HEK293 (cell line): ENCODE measurements around the gene SULT1C3.

Experiments
- CTCF ChIA-PET: fragments of 350-600 bp; formaldehyde crosslinking; extraction: SDS; loops from one replicate; lab custom pipeline; 2021; ENCODE audit warnings: antibody characterized with exemption; lab: Yijun Ruan, JAX
- POLR2A ChIA-PET: fragments of 300-600 bp; formaldehyde crosslinking; extraction: SDS; loops from one replicate; lab custom pipeline; 2020; ENCODE audit warnings: antibody characterized with exemption, inconsistent platforms; lab: Yijun Ruan, JAX
- H3K27ac ChIP-seq: fragments of 200-500 bp; sonication (Bioruptor generic); 2 replicates; pipeline ENCODE4 v1.5.1; 2014; ENCODE audit warnings: low read depth, low read length, control low read depth, inconsistent platforms; ENCODE audit errors: extremely low read depth
- H3K36me3 ChIP-seq, 2 experiments: fragments of 200-500 bp in 1 of 2; sonication (Bioruptor generic) in 1 of 2; 1 replicate in 1 of 2; 2 replicates in 1 of 2; pipeline ENCODE4 v1.5.1; 2014 to 2017; ENCODE audit warnings: inconsistent platforms in 2 of 2, low read length in 2 of 2; ENCODE audit not compliant: control insufficient read depth in 2 of 2, insufficient read depth in 1 of 2
- H3K4me1 ChIP-seq: fragments of 200-500 bp; sonication (Bioruptor generic); 2 replicates; pipeline ENCODE4 v1.5.1; 2014; ENCODE audit warnings: mild to moderate bottlenecking, low read length, inconsistent platforms; ENCODE audit not compliant: control insufficient read depth, insufficient read depth
- H3K4me3 ChIP-seq: 2 replicates; pipeline ENCODE4 v1.5.1; 2011; ENCODE audit warnings: low read depth, mild to moderate bottlenecking, control low read depth, low read length, moderate library complexity
- H3K9me3 ChIP-seq: fragments of 200-500 bp; sonication (Bioruptor generic); 2 replicates; pipeline ENCODE4 v1.5.1; 2014; ENCODE audit warnings: low read depth, low read length, inconsistent platforms; ENCODE audit not compliant: control insufficient read depth, insufficient read depth
- KLF7 ChIP-seq: fragments of 450-650 bp; formaldehyde crosslinking; IDR thresholded peaks from 2 replicates; pipeline ENCODE4 v1.5.1; 2016; ENCODE audit warnings: missing biosample characterization, missing genetic modification characterization, borderline replicate concordance
- OSR2 ChIP-seq: fragments of 450-650 bp; formaldehyde crosslinking; IDR thresholded peaks from 2 replicates; pipeline ENCODE4 v1.5.1; 2016; ENCODE audit warnings: missing biosample characterization, missing genetic modification characterization
- PRDM2 ChIP-seq: fragments of 450-650 bp; formaldehyde crosslinking; IDR thresholded peaks from 2 replicates; pipeline ENCODE4 v1.5.1; 2016; ENCODE audit warnings: missing biosample characterization, missing genetic modification characterization, borderline replicate concordance
- ZBTB11 ChIP-seq: fragments of 450-650 bp; formaldehyde crosslinking; conservative IDR thresholded peaks from 2 replicates; pipeline ENCODE4 v1.5.1; 2016; ENCODE audit warnings: low read depth, missing biosample characterization, missing genetic modification characterization
- ZFP37 ChIP-seq: fragments of 450-650 bp; formaldehyde crosslinking; IDR thresholded peaks from 2 replicates; pipeline ENCODE4 v1.5.1; 2016; ENCODE audit warnings: missing biosample characterization, missing genetic modification characterization
- ZNF138 ChIP-seq: fragments of 450-650 bp; formaldehyde crosslinking; IDR thresholded peaks from 2 replicates; pipeline ENCODE4 v1.5.1; 2016; ENCODE audit warnings: missing biosample characterization, missing genetic modification characterization, borderline replicate concordance
- ZNF311 ChIP-seq: fragments of 450-650 bp; formaldehyde crosslinking; IDR thresholded peaks from 2 replicates; pipeline ENCODE4 v1.5.1; 2017; ENCODE audit warnings: missing biosample characterization, missing genetic modification characterization, borderline replicate concordance
- ZNF362 ChIP-seq: fragments of 450-650 bp; formaldehyde crosslinking; IDR thresholded peaks from 2 replicates; pipeline ENCODE4 v1.5.1; 2016; ENCODE audit warnings: missing biosample characterization, missing genetic modification characterization
- ZNF366 ChIP-seq: fragments of 450-650 bp; formaldehyde crosslinking; conservative IDR thresholded peaks from 2 replicates; pipeline ENCODE4 v1.5.1; 2016; ENCODE audit warnings: missing biosample characterization, missing genetic modification characterization
- ZNF426 ChIP-seq: fragments of 450-650 bp; formaldehyde crosslinking; IDR thresholded peaks from 2 replicates; pipeline ENCODE4 v1.5.1; 2017; ENCODE audit warnings: missing biosample characterization, missing genetic modification characterization, mild to moderate bottlenecking, inconsistent platforms, moderate library complexity
- ZNF558 ChIP-seq: fragments of 450-650 bp; formaldehyde crosslinking; IDR thresholded peaks from 2 replicates; pipeline ENCODE4 v1.5.1; 2016; ENCODE audit warnings: missing biosample characterization, missing genetic modification characterization
- ZNF561 ChIP-seq: fragments of 450-650 bp; IDR thresholded peaks from 2 replicates; pipeline ENCODE4 v1.5.1; 2018; ENCODE audit warnings: missing biosample characterization, missing genetic modification characterization, borderline replicate concordance
- ZNF677 ChIP-seq: fragments of 450-650 bp; IDR thresholded peaks from 2 replicates; pipeline ENCODE4 v1.5.0; 2018; ENCODE audit warnings: missing biosample characterization, mild to moderate bottlenecking, missing genetic modification characterization, moderate library complexity
- ZNF791 ChIP-seq: fragments of 450-650 bp; formaldehyde crosslinking; IDR thresholded peaks from 2 replicates; pipeline ENCODE4 v1.5.1; 2016; ENCODE audit warnings: missing biosample characterization, missing genetic modification characterization
- ZNF830 ChIP-seq: fragments of 450-650 bp; IDR thresholded peaks from 2 replicates; pipeline ENCODE4 v1.5.0; 2018; ENCODE audit warnings: missing biosample characterization, missing genetic modification characterization, low read depth, mild to moderate bottlenecking, moderate library complexity
- TF ChIP-seq, protein P1 (sequence below): fragments of 450-650 bp; formaldehyde crosslinking; IDR thresholded peaks from 2 replicates; pipeline ENCODE4 v1.5.1; 2016; ENCODE audit warnings: missing biosample characterization, missing genetic modification characterization, low read depth
- TF ChIP-seq, protein P2 (sequence below): fragments of 450-650 bp; formaldehyde crosslinking; IDR thresholded peaks from 2 replicates; pipeline ENCODE4 v1.5.1; 2016; ENCODE audit warnings: missing biosample characterization, missing genetic modification characterization

SULT1C3 gene

DNA sequence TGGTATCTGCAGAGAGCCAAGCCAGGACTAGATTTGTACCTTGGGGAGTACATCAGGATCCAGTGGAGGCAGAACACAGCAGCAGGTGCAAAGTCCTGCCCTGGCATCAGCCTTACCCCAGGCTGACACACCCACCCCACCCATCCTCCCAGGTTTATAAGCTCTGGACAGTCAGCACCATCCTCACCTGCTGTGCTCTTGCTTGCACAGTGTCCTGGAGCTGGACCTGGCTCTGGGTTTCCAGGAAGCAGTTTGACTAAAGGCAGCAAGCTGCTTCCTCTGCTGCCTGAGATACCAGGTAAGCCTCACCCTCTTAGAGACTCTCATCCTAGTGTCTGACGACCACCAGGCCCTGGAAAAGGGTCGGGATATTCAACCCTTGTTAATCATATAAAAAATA lies at the start of gene SULT1C3:
TSS of gene SULT1C3 (plus strand) at position 183 of the 400 bp plus-strand sequence. CDS start 7,227 bp downstream, outside the sequence.
- no peaks in the 10 kb centered on the region for H3K36me3 ChIP-seq
- TF ChIP-seq ZNF830 (tag by site-specific recombination) (no peak), ZNF561 (tag by site-specific recombination) (no peak), ZNF426 (tag by site-specific recombination) (no peak), ZNF366 (tag by site-specific recombination) (no peak), ZNF791 (no peak), ZNF138 (no peak), ZNF558 (tag by site-specific recombination) (no peak), ZNF311 (tag by site-specific recombination) (no peak), KLF7 (tag by site-specific recombination) (no peak), ZNF677 (tag by site-specific recombination) (no peak), OSR2 (tag by site-specific recombination) (no peak), ZNF362 (tag by site-specific recombination) (no peak)
- TF ChIP-seq, protein P1, sequence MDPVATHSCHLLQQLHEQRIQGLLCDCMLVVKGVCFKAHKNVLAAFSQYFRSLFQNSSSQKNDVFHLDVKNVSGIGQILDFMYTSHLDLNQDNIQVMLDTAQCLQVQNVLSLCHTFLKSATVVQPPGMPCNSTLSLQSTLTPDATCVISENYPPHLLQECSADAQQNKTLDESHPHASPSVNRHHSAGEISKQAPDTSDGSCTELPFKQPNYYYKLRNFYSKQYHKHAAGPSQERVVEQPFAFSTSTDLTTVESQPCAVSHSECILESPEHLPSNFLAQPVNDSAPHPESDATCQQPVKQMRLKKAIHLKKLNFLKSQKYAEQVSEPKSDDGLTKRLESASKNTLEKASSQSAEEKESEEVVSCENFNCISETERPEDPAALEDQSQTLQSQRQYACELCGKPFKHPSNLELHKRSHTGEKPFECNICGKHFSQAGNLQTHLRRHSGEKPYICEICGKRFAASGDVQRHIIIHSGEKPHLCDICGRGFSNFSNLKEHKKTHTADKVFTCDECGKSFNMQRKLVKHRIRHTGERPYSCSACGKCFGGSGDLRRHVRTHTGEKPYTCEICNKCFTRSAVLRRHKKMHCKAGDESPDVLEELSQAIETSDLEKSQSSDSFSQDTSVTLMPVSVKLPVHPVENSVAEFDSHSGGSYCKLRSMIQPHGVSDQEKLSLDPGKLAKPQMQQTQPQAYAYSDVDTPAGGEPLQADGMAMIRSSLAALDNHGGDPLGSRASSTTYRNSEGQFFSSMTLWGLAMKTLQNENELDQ (tag by site-specific recombination) = no peak
- TF ChIP-seq, protein P2, sequence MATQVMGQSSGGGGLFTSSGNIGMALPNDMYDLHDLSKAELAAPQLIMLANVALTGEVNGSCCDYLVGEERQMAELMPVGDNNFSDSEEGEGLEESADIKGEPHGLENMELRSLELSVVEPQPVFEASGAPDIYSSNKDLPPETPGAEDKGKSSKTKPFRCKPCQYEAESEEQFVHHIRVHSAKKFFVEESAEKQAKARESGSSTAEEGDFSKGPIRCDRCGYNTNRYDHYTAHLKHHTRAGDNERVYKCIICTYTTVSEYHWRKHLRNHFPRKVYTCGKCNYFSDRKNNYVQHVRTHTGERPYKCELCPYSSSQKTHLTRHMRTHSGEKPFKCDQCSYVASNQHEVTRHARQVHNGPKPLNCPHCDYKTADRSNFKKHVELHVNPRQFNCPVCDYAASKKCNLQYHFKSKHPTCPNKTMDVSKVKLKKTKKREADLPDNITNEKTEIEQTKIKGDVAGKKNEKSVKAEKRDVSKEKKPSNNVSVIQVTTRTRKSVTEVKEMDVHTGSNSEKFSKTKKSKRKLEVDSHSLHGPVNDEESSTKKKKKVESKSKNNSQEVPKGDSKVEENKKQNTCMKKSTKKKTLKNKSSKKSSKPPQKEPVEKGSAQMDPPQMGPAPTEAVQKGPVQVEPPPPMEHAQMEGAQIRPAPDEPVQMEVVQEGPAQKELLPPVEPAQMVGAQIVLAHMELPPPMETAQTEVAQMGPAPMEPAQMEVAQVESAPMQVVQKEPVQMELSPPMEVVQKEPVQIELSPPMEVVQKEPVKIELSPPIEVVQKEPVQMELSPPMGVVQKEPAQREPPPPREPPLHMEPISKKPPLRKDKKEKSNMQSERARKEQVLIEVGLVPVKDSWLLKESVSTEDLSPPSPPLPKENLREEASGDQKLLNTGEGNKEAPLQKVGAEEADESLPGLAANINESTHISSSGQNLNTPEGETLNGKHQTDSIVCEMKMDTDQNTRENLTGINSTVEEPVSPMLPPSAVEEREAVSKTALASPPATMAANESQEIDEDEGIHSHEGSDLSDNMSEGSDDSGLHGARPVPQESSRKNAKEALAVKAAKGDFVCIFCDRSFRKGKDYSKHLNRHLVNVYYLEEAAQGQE (tag by site-specific recombination) = no peak
- TF ChIP-seq, all 188 proteins: peak for 0
- ChIA-PET POLR2A (no interaction called here), CTCF (no interaction called here)
- H3K4me3 ChIP-seq = no peak within 1 kb of the TSS
- H3K9me3 ChIP-seq = no peaks in the 10 kb centered on the region; the same call in none of the 2 replicates
- H3K4me1 ChIP-seq = no peaks in the 10 kb centered on the region
- H3K27ac ChIP-seq = no peak within 1 kb of the TSS

GRCh38 chr2:108193251-108193650 lies 46.5 kb upstream of the SULT1C3 start:
- POLR2A ChIA-PET = no interaction called here
- CTCF ChIA-PET = no interaction called here
- H3K9me3 ChIP-seq = no peaks in the 10 kb centered on the region
- no peaks in the 10 kb centered on the region for H3K4me1 ChIP-seq
- no peaks in the 10 kb centered on the region for H3K36me3 ChIP-seq
- no peak overlapping the region for H3K27ac ChIP-seq
- no peak overlapping the region for H3K4me3 ChIP-seq
- TF ChIP-seq ZFP37 (no peak), ZBTB11 (no peak), PRDM2 (tag by site-specific recombination) (no peak)
